GM20000 (cell line): ENCODE measurements around the gene RPSA.

Experiments
- DNase-seq: peaks from one replicate; pipeline ENCODE4 v3.0.0; 2012; ENCODE audit warnings: low spot score
- TF ChIP-seq, protein P1 (sequence below): IDR thresholded peaks from 2 replicates; pipeline ENCODE4 v1.5.1; 2012; ENCODE audit warnings: mild to moderate bottlenecking, control low read depth; ENCODE audit errors: extremely low read depth, missing control alignments

The RPSA gene

DNA sequence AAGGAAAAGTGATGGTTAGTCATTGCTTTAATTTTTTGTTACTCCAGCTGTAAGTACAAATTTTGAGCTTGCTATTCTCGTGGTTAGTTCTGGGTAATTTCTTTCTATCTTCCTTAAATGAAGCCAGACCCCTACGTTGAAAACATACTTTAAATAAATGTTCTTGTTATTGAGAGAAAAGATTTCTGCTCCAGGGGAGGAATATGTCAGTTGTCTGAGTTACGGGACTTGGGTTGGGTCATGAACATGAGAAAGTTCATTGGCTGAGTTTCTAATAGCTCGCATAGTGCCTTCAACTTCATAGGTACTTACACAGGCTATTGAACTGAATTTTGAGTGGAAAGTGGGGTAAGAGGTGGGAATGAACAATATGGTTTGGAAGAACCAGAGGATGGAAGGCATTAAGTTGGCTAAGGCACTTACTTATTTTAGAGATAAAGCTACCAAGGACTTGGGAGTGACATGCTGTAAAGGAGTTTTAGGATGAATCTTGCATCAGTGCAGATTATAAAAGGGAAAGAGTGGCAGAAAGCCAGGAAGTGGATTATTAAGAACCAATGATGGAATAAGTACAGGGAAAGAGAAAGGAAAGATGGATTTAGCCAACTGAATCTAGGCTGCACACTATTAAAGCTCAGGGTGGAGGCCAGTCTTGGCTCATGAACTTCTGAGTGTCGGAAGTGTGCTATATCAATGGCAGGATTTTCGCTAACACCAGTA is 1.4 kb downstream of the RPSA start:
- DNase-seq, result no peak
- TF ChIP-seq, protein P1, sequence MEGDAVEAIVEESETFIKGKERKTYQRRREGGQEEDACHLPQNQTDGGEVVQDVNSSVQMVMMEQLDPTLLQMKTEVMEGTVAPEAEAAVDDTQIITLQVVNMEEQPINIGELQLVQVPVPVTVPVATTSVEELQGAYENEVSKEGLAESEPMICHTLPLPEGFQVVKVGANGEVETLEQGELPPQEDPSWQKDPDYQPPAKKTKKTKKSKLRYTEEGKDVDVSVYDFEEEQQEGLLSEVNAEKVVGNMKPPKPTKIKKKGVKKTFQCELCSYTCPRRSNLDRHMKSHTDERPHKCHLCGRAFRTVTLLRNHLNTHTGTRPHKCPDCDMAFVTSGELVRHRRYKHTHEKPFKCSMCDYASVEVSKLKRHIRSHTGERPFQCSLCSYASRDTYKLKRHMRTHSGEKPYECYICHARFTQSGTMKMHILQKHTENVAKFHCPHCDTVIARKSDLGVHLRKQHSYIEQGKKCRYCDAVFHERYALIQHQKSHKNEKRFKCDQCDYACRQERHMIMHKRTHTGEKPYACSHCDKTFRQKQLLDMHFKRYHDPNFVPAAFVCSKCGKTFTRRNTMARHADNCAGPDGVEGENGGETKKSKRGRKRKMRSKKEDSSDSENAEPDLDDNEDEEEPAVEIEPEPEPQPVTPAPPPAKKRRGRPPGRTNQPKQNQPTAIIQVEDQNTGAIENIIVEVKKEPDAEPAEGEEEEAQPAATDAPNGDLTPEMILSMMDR, result no peak

DNA sequence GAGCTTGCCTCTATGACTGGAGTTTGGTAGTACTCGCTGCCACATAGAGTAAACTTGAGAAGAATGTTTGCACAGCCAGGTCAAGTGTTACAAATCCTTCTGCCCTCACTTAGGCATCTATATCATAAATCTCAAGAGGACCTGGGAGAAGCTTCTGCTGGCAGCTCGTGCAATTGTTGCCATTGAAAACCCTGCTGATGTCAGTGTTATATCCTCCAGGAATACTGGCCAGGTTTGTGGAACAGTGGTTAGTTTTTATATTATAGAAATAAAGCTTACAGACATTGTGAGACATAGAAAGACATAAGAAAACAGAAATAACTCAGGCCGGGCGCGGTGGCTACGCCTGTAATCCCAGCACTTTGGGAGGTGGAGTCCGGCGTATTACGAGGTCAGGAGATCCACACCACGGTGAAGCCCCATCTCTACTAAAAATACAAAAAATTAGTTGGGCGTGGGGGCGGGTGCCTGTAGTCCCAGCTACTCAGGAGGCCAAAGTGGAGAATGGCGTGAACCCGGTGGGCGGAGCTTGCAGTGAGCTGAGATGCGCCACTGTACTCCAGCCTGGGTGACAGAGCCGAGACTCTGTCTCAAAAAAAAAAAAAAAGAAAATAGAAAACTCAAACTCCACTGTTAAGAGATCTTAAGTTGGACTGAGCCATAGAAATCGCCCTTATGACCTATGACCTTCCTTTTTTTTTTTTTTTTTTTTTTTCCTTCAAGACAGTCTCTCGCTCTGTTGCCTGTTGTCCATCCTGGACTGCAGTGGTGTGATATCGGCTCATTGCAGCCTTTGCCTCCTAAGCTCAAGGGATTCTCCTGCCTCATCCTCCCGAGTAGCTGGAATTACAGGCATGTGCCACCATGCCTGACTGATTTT is 2.2 kb downstream of the RPSA start:
- TF ChIP-seq, protein P1, result no peak
- no peak for DNase-seq

DNA sequence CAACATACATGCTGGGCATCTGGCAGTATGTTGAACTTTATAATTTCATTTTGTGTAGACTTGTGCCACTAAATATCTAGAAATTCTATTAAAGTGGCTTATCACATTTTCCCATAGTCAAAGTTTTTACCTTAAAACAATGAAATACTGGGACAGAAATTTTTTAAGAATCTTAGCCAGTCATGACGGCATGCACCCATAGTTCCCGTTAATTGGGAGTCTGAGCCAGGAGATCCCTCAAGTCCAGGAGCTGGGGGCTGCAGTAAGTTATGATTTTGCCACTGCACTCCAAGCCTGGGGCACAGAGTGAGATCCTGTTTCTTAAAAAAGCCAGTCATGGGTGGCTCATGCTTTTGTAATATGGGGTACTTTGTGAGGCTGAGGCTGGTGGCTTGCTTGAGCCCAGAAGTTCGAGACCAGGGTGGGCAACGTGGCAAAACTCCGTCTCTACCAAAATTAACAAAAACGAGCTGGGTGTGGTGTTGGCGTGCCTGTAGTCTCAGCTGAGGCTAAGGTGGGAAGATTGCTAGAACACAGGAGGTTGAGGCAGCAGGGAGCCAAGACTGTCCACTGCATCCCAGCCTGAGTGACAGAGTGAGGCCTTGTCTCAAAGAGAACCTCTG is 3.1 kb downstream of the RPSA start:
- TF ChIP-seq, protein P1, result no peak
- DNase-seq, result no peak

DNA sequence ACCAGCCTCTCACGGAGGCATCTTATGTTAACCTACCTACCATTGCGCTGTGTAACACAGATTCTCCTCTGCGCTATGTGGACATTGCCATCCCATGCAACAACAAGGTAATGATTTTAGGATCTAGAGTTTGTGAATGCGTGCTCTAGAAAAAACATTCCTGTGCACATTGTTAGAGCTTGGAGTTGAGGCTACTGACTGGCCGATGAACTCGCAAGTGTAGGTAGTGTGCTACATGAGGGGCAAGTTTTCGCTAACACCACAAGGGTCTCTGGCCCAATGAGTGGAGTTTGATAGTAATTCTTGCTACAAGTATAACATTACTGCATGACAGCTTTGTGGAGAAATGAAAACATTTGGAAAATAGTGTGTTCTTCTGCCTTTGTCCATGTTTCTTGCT is 4.4 kb downstream of the RPSA start:
- TF ChIP-seq, protein P1, result no peak
- DNase-seq, result no peak

DNA sequence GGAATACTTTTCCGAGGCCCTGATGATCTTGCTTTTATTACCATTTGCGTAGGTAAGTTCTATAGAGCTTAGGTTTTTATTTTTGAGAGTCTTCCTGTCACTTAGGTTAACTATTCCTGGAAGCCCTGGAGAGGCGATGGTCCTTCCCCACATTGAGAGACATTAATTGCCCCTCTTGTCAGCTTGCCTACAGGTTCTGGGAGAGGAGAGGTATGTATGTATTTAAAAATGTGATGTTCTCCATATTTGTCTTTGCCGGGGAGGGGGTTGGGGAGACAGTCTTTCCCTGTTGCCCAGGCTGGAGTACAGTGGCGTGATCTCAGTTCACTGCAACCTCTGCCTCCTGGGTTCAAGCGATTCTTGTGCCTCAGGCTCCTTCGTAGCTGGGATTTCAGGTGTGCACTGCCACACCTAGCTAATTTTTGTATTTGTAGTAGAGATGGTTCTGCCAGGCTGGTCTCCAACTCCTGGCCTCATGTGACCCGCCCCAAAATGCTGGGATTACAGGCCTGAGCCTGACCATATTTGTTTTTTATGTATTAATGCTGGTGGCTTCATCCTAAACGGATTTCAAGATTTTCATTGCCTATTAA is 6.2 kb downstream of the RPSA start:
- DNase-seq, result no peak
- TF ChIP-seq, protein P1, result no peak

DNA sequence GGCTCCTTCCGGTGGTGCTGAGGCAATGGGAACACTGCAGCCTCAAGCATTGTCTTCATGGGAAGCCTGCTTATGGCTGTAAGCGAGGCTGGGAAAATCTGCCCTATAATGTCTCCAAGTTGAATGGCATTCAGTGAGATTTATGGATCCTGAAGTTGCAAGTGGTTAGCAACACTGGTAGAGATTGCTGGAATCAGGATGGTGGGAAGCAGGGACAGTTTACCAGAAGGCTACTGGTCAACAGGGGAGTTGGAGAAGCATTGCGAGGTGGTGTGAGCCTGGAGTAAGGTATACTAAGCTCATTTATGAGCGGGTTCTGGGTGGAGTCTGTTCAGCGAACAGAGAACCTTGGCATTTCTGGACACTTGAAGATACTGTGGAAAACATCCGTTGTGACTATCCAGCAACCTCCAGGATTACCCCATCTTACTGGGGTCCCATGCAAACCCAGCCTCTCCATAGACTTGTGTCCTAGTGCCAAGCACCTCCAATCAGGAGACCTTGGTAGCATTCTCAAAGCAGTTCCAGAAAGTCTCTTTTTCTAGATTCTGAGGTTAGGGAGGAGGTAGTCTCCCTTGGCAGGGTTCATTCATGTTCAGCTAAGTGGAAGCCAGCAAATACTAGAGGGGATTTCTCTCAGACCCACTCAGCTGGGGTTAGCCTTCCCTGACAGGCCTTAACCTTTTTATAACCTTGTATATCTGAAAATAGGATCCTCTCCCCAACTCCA is 7.3 kb downstream of the RPSA start:
- TF ChIP-seq, protein P1, result no peak
- DNase-seq, result no peak
